ENCODE data around the gene PRMT5. TPM values are rescaled to one million over a fixed set of nuclear protein-coding genes. Genes with fewer than 3 reads are reported as not detected.

The PRMT5 gene
- total RNA-seq, 1 donor from 2014 or later = 59.0 TPM

DNA sequence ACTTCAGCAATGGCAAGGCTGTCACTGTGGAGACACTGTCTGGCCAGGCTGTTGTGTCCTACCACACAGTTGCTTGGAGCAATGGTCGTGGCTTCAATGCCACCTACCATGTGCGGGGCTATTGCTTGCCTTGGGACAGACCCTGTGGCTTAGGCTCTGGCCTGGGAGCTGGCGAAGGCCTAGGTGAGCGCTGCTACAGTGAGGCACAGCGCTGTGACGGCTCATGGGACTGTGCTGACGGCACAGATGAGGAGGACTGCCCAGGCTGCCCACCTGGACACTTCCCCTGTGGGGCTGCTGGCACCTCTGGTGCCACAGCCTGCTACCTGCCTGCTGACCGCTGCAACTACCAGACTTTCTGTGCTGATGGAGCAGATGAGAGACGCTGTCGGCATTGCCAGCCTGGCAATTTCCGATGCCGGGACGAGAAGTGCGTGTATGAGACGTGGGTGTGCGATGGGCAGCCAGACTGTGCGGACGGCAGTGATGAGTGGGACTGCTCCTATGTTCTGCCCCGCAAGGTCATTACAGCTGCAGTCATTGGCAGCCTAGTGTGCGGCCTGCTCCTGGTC lies 53.3 kb downstream of the PRMT5 start:
- Histone ChIP-seq H3K27me3 (ENCODE audit: low read depth) (no peaks in the 10 kb centered on the region), H3K9me3 (replicated peaks) (no peaks in the 10 kb centered on the region), H3K27ac (replicated peaks) (no peak overlapping the region), H3K4me1 (peaks cover 43% of the 10 kb centered on the region), H3K36me3 (peaks cover 63% of the 10 kb centered on the region), H3K4me3 (no peak overlapping the region)
- DNase-seq = no peak
- intact Hi-C loops (cut with micrococcal nuclease) = no loop called here
- TF ChIP-seq CTCF (IDR thresholded peaks at IDR 0.05; ENCODE audit: borderline replicate concordance) = no peak

DNA sequence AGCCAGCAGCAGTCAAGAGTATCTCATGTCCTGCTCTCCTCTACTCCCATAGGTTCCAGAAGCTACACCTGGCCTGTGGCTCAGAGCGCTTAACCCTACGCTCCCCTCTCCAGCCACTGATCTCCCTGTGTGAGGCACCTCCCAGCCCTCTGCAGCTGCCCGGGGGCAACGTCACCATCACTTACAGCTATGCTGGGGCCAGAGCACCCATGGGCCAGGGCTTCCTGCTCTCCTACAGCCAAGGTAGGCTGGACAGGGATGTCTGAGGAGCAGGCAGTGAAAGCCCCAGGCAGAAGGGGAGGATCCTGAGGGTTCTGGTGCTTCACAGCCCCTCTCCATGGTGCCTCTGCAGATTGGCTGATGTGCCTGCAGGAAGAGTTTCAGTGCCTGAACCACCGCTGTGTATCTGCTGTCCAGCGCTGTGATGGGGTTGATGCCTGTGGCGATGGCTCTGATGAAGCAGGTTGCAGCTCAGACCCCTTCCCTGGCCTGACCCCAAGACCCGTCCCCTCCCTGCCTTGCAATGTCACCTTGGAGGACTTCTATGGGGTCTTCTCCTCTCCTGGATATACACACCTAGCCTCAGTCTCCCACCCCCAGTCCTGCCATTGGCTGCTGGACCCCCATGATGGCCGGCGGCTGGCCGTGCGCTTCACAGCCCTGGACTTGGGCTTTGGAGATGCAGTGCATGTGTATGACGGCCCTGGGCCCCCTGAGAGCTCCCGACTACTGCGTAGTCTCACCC lies 54.0 kb downstream of the PRMT5 start:
- no peak for TF ChIP-seq CTCF (IDR thresholded peaks at IDR 0.05; ENCODE audit: borderline replicate concordance)
- intact Hi-C loops (cut with micrococcal nuclease) = no loop called here
- no peak overlapping the region for H3K4me3 ChIP-seq
- H3K36me3 ChIP-seq = peaks cover 63% of the 10 kb centered on the region
- no peaks in the 10 kb centered on the region for H3K27me3 ChIP-seq (ENCODE audit: low read depth)
- no peaks in the 10 kb centered on the region for H3K9me3 ChIP-seq (replicated peaks)
- H3K4me1 ChIP-seq = peaks cover 49% of the 10 kb centered on the region
- no peak overlapping the region for H3K27ac ChIP-seq (replicated peaks)
- no peak for DNase-seq

DNA sequence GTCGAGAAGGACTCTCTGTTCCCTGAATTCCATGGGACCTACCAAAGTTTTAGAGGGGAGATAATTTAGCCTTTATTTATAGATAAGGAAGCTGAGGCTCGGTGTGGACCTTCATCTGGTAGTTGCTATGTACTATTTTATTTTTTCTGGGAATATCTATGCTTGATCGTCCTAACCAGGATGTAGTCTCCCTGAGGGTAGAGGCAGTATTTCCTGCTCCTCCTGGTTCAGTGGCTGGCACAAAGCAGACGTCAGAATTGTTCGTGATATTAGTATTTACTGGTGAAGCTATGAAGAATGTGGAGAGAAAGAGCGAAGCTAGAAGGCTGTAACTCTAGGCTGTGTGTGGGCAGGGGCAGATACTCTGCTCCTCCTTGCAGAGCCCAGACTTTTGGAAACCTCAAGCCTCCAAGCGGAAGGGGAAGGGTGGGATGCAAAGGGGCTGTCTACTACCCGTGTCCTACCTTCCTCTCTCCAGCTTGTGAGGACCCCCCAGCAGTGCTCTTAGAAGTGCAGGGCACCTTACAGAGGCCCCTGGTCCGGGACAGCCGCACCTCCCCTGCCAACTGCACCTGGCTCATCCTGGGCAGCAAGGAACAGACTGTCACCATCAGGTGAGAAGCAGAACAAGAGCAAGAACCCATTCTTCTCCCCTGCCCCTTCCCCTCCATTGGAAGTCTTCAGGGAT lies 56.2 kb downstream of the PRMT5 start:
- intact Hi-C loops (cut with micrococcal nuclease) = no loop called here
- peaks cover 52% of the 10 kb centered on the region for H3K4me1 ChIP-seq
- H3K27ac ChIP-seq (replicated peaks) = peak overlapping the region; percentile 99
- H3K27me3 ChIP-seq (ENCODE audit: low read depth) = no peaks in the 10 kb centered on the region
- peak overlapping the region; percentile 97 for H3K4me3 ChIP-seq
- no peaks in the 10 kb centered on the region for H3K9me3 ChIP-seq (replicated peaks)
- peak; percentile 12 for TF ChIP-seq CTCF (IDR thresholded peaks at IDR 0.05; ENCODE audit: borderline replicate concordance)
- H3K36me3 ChIP-seq = peaks cover 50% of the 10 kb centered on the region
- no peak for DNase-seq

DNA sequence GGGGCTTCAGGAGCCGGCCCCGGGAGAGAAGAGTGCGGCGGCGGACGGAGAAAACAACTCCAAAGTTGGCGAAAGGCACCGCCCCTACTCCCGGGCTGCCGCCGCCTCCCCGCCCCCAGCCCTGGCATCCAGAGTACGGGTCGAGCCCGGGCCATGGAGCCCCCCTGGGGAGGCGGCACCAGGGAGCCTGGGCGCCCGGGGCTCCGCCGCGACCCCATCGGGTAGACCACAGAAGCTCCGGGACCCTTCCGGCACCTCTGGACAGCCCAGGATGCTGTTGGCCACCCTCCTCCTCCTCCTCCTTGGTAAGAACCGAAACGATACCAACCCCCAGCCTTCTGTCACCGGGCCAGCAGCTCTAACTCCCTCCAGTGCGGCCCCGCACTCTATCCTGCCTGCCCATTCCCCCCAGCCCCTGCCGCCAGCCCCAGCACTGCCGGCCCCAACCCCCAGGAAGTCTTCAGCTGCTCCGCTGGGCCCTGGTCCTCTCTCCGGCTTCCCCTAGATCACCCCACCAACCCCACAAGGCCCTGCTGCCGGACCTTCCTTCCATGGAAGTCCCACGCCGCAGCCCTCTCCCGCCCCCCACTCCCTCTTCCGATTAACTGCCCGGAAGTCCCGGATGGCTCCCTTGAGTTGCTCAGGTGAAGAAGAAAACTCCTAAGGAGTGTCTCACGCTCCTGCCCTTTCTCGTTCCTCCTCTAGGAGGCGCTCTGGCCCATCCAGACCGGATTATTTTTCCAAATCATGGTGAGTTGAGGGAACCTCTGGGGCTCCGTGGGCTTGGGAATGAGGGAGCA lies 56.9 kb downstream of the PRMT5 start:
- Histone ChIP-seq H3K4me3 (peak overlapping the region; percentile 97), H3K4me1 (peaks cover 52% of the 10 kb centered on the region), H3K9me3 (replicated peaks) (no peaks in the 10 kb centered on the region), H3K27ac (replicated peaks) (peak overlapping the region; percentile 99), H3K27me3 (ENCODE audit: low read depth) (no peaks in the 10 kb centered on the region), H3K36me3 (peaks cover 42% of the 10 kb centered on the region)
- intact Hi-C loops (cut with micrococcal nuclease) = no loop called here
- peak; percentile 91 for TF ChIP-seq CTCF (IDR thresholded peaks at IDR 0.05; ENCODE audit: borderline replicate concordance)
- DNase-seq = peak; percentile 75

All from left ventricle myocardium inferior (tissue), 1 donor.